GM19397 (cell line): Measurements from ENCODE around the gene SRP9.

Experiments
- ATAC-seq: cut with Tn5 transposase; IDR thresholded peaks from one replicate; pipeline ENCODE4 v1.9.1; 2021; ENCODE audit warnings: mild to moderate bottlenecking, moderate library complexity; ENCODE audit not compliant: unreplicated experiment

The SRP9 gene, protein sequence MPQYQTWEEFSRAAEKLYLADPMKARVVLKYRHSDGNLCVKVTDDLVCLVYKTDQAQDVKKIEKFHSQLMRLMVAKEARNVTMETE

DNA sequence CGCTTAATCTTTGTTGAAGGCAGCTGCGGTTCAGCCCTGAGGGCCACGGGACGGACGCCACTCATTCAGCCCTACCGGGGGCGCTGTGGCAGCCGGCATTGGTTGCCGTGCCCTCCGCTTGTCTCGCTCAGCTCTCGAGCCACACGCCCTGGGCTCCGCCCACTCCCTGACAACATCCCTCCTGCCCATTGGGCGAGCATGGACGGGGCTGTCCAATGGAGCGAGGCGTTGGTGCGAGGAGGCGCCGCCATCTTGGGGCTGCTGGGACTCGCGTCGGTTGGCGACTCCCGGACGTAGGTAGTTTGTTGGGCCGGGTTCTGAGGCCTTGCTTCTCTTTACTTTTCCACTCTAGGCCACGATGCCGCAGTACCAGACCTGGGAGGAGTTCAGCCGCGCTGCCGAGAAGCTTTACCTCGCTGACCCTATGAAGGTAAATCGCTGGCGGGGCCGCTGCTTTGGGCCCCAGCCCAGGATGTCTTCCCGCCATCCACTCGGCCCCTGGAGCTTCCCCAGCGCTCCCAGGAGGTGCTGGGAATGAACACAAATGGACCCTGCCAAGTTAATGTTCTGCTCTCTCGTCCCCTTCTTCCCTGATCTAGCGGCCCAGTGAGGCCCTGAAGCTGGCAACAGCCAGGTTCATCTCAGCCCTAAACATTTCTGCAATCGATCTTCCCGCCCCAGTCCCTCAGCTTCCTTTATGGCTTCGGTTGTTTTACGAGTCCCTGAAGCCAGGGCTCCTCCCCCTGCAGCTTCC is at the start of gene SRP9:
SRP9 (plus strand) TSS at position 244 of the 754 bp plus-strand sequence; CDS start at position 359, 115 bp downstream.
- peak; percentile 99 for ATAC-seq

DNA sequence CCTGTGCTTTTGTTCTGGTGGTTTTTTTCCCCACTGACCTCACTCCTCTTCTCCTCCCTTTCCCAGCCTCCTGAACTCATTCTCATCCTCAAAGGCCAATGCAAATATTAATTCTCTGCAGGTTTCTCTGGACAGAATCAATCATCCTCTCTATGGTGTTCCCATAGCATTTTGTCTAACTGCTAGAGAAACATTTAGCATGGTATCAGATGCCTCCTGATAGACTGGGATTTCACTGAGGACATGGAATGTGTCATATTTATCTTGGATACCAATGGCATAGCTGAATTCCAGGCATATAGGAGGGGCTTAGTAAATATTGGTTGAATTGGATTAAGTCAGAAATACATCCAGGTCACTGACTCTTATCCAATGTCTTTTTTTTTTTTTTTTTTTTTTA is 46.1 kb upstream of the SRP9 start:
- no peak for ATAC-seq

GRCh38 chr1:225733254-225733653 is 44.4 kb upstream of the SRP9 start:
- ATAC-seq = no peak

DNA sequence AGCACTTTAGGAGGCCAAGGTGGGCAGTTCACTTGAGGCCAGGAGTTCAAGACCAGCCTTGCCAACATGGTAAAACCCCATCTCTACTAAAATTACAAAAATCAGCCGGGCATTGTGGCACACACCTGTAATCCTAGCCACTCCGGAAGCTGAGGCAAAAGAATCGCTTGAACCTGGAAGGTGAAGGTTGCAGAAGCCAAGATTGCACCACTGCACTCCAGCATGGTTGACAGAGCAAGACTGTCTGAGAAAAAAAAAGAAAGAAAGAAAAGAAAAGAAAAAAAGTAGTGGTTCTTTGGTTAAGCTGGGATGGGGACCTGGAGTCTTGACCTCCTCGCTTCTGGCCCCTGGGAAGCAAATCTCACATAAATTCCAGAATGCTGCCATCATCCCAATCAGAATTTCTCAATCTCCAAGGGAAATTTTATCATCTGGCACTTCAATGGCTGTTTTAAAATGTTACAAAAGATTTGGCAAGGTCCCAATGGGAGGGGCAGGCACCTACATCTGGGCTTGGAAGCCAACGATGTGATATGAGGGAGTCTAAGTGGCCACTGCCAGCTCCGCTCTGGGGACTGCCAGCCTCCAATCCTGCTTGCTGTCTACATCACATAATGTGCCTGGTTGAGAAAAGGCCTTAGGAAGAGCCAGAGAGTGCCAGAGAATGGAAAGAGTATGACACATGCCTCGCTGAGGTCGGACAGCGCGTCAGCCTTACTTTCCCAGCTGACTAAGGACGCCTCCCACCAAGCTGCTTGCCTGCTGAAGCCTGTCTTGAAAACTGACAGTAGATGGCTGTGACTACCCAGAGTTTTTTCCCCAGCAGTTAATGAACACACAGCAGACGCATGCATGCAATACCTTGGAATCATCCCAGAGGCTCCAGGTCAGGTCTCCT is 42.1 kb upstream of the SRP9 start:
- ATAC-seq = no peak

GRCh38 chr1:225736437-225737098 is 41.1 kb upstream of the SRP9 start:
- ATAC-seq = no peak

DNA sequence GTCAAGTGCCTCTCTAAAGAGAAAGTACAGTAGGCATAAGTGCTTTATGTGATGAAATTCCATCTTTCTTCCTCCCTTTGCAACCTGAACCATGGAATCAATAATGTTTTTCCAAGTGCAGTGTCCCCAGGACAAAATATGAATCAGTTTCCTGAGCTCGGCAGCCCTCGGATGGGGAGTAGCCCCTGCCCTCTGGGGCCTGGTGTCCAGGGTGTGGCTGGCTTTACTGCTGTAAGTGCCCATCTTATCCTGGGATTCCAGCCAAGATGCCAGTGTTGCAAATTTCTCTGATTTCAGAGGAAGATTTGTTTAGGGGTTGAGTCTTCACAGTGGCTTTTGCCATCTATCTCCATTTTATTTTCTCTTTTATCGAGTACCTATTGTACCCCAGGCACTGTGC is 40.5 kb upstream of the SRP9 start:
- no peak for ATAC-seq

DNA sequence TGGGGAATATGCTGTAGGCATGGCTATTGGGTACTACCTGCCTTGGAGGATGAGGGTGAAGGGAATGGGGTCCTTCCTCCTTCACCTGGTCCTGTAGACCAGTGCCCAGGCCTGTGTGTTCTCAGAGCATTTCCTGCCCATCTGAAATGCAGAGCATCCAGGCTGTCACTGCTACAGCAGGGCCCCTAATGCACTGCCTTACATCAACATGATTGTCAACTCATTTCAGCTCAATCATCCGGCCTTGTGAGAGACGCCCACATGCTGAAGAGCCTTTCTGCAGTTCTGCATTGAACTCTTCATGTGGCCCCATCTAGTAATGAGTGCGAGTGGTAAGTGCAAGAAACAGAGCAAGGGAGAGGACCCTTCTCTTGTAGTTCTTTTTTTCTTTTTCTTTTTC is 39.8 kb upstream of the SRP9 start:
- no peak for ATAC-seq

DNA sequence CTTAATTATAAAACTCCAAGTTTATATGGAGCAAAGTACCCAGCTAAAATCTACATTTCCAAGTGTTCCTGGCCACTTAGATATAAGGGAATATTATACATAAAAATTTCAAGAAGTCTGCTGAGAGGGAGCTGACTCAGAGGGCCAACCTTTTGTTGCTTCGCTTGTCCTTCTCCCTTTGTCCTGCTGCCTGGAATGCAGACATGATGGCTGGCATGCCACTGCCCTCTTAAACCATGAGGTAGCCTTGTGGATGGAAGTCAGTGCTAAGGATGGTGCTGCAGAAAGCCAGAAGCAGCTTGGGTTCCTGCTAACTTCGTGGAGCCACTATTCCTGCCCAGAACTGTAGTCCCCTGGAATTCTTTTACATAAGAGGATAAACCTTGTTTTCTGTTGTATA is 38.9 kb upstream of the SRP9 start:
- no peak for ATAC-seq

- no peak for ATAC-seq
These were observed 38.0 kb upstream of the SRP9 start for GRCh38 chr1:225739542-225740107.

DNA sequence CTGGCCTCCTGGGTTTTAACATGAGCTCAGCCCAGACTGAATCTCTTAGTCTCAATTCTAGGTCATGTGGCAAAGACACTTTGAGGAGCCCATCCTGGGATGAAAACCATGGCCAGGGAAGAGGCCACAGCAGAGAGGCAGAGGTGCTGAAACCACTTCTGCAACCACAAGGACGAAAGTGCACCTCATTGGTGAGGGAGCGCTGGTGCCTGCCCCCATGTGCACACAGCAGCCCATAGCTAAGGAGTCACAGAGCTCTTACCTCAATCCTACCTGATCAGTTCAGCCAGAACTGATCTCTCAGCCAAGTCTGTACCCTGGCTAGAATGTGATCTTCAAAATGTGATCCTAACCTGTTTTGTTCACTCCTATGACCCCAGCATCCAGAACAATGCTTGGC is 32.9 kb upstream of the SRP9 start:
- no peak for ATAC-seq

DNA sequence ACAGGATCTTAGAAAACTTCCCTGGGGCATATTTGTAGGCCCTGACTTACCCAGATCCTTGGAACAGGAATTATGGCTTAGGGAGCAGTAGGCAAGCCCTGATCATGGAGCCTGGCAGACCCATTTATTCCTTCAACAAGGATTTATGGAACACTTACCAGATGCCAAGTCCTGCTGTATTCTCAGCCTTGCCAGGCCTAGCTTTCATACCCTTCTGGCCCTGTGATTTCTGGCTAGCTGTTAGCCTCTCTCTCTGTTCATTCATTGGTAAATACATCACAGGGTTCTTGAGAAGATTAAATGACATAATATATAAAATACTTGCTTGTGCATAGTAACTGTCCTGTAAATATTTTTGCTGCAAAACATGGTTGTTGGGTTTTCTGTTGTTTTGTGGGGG is 32.4 kb upstream of the SRP9 start:
- no peak for ATAC-seq

DNA sequence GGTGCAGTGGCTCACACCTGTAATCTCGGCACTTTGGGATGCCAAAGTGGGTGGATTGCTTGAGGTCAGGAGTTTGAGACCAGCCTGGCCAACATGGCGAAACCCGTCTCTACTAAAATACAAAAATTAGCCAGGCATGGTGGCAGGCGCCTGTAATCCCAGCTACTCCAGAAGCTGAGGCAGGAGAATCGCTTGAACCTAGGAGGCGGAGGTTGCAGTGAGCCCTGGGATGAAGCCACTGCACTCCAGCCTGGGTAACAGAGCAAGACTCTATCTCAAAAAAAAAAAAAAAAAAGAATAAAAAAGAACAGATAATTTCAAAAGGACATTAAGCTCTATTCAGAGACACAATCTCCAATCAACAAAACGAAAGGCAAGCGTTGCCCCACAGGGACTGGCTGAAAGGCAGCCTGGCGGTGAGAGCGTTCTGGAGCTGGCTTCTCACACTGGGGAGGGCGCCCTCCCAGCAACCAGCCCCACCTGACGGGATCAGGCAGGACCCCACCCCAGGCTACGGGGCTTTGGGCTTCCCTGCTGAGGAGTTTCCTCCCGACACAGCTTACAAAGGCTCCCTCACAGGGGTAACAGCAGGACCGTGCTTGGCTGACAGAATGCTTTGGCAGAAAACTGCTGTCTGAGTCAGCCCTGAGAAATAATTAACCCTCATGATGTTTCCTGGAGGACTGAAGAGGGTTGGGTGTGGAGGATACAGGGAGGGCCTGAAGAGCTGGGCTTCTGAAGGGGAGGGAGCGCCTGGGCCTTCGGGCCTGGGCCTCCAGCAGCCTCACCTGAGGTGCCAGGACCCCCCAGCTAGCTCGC is 31.1 kb upstream of the SRP9 start:
- ATAC-seq = no peak

DNA sequence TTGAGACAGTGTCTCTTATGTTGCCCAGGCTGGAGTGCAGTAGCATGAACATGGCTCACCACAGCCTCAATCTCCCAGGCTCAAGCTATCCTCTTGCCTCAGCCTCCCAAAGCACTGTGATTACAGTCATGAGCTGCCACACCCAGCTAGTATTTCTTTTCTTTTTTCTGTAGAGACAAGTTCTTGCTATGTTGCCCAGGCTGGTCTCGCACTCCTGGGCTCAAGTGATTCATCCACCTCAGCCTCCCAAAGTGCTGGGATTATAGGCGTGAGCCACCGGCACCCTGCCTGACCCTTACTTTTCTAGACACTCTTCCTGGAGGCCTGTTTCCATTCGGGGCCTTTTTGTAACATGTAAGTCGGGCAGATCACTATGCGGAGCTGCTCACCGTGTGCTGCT is 30.1 kb upstream of the SRP9 start:
- no peak for ATAC-seq

DNA sequence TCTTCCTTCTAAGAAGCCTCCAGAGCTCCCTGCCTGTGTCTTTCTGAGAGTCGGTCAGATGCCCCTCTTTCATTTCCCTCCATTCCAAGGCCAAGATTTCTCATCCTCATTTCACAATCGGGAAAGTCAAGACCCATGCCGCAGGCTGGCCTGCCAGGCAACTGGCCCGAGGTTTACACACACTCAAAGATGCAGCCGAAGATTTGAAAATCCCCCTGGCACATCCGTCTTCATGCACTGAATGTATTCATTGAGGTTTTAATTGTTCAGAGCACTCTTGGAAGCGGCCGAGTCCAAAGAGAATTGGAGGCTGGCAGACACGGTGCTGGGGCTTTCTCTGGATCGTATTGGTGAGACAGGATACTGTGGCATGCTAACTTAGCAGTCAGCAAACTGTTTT is 29.1 kb upstream of the SRP9 start:
- ATAC-seq = no peak

GRCh38 chr1:225749706-225750105 is 27.9 kb upstream of the SRP9 start:
- ATAC-seq = no peak

GRCh38 chr1:225750420-225750819 is 27.2 kb upstream of the SRP9 start:
- ATAC-seq = no peak

DNA sequence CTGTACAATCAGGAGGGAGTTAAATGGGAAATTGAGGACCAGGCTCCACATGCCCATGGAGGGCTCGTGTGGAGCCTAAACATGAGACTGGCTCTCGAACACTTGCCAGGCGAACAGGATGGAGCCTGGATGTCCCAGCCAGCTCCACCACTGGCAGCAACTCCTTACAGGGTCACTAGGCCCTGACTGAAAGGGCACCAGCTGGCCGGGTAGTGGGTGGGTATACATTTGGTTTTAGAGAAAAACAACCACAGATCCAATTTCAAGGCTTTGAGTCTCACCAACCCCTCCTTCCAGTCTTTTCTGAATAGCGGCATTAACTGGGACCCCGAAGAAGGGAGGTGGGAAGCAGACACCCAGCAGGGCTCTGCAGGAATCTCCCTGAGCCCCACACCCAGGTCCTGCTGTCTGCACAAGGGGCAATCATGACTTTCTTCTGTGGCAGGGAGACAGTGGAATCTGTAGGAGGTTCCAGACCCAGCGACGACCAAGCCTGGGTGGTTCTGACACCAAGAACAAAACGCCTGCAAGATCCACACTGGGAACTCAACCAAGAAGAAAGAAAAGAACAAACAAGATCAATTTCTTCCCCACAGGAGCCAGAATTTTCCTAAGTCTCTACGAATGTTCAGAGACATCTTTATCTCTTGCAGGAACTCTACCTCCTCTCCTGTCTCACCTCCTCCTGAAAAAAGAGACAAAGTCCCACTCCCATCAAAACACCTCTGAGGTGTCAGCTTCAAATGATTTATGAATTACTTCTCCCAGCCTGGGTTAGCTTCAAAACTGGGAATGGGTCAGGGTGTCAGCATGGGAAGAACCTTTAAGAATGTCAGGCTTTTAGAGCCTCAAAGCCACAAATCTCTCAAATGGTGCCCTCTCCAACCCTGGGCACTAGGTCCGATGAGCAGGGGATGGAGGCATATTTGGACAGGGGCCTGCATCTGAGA is 26.5 kb upstream of the SRP9 start:
- no peak for ATAC-seq

- ATAC-seq = no peak
These were observed 25.4 kb upstream of the SRP9 start for GRCh38 chr1:225752245-225752644.
